ENCODE measurements around the gene TBL1XR1.
"Not testable (repeated sequence)": the region's sequence is repeated elsewhere in the genome, so short reads cannot be mapped to it uniquely, and the experiment has no call there.

TBL1XR1 gene

DNA sequence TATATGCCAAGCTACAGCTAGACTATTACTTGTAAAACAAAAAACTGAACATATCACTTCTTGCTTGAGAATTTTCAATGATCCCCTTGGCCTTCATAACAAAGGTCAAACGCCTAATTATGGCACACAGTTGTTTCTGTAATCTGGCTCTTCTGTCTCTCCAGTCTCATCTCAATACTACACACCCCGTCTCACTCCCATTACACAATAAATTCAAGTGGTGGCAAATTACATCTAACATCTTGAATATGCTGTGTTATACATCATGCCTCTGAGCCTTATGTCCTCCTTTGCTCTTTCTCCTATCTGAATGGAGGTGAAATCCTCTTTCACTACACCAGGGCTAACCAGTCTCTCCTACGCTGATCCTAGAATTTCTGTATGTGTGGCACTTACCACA lies 140.4 kb downstream of the TBL1XR1 start:
- DNase-seq, result no peak

DNA sequence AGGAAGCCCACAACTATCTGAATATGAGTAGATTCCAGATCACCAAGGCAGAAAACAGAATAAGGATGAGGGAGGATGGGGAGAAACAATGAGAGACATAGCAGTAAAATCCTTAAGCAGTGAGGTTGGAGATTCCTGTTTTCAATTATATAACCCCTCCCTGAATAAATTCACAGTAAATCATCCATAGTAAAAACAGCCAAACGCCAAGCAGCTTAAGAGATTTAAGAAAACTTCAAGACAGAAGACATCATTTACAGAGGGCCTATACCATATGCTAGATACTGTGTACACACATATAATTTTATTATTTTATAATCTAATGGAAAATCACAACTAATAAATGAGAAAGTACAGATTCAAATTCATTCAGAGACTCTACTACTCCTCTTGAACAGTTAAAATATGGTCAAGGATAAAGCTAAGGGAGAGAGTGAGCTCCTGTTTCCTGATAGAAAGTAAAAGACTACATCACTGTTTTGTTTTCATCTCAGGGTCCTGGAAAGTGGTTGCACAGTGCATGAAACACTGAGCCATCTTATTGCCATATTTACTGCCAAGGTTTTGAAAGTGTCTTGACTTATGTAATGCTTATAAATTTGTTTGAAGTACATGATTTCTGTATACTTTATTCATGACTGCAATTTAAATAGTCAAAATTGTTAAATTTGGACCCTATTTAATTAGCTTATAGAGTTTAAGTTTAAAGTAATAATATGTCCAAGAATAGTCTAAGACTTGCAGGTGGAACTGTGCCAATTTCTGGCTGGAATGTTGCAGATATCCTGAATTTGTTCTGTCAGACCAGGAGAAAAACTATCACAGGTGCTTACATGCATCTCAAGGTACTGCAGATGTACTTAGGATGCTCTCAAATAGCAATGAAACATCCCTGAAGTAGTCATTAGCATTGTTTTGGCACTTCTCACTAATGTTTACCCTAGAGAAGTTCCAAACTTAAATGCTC lies 141.4 kb downstream of the TBL1XR1 start:
- no peak for DNase-seq

DNA sequence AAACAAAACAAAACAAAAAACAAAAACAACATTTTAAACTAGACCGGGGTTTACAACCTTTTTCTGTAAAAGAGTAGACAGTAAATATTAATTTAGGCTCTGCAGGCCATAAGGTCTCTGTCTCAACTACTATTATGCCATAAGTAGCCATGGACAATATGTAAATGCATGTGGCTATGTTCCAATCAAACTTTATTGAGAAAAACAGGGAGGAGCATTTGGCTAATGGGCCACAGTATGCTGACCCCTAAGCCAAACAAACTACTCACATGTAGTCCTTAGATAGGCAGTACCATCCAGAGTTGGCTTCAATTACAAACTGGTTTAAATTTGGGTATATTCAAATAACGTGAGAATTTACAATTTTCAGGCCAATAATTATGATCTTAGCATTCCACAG lies 144.2 kb downstream of the TBL1XR1 start:
- DNase-seq, result no peak

DNA sequence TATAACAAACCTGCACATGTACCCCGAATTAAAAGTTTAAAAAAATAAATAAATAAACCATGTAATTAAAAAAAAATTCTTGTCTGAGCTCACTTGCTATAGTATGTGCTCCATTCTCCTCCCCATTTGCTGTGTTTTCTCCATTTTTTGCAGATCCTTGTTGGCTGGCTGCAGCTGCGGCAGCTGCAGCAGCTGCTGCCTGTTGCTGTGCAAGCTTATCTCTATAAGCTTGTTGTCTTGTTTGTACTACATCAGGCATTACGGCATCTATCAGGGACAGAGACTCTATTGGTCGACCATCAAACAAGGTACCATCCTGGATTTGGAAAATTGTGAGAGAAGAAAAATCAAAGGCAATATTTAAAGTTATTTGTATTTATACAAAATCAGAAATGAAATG lies 145.9 kb downstream of the TBL1XR1 start:
- DNase-seq, result peak; percentile 64

DNA sequence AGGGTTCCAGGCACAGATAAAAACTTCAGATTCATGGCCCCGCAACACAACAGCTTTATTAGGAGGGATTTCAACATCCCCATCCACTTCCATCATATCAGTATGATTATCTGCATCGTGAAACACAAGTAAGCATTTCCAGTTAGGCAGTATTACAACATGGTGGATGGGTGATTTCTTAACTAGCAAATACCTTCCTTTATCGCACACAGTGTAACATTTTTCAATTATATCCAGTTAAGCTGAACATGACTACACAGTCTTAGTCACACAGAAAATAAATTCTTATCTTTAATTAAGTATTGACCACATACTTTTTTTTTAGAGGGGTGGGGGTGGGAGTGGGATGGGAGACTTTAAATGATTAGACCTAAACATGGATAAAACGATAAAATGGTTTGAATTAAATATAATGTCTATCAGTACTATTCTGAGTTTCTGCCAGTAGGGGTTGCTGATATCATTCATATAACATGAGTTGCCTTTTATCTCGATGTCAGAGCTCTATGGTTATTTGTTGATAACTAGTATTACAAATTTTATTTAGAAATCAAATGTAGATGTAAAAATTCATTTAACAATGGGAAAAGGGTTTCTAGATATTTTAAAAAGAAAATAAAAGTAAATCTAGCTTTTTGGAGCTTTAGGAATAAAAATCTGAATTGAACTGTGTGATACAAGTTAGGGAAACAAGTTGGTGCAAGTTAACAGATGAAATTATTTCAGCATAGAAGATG lies 146.6 kb downstream of the TBL1XR1 start:
- DNase-seq, result peak; percentile 66

DNA sequence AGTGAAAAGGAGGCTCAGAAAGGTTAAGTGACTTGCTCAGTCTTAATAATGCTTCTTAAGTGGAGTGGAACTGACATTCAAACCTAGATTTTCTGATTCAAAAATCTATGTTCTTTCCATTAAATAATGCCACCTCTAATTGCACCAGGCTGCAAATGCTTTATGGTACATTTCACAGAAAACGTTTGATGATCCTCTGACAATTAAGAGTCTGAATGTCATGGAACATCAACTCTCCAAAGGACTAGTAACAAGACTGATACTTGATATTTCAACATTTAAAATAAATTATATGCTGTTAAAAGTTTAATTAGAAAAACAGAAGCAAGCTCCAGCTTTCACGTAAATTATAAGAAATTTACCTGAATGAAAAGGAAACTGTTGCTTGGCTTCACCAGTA lies 151.5 kb downstream of the TBL1XR1 start:
- DNase-seq, result no peak

DNA sequence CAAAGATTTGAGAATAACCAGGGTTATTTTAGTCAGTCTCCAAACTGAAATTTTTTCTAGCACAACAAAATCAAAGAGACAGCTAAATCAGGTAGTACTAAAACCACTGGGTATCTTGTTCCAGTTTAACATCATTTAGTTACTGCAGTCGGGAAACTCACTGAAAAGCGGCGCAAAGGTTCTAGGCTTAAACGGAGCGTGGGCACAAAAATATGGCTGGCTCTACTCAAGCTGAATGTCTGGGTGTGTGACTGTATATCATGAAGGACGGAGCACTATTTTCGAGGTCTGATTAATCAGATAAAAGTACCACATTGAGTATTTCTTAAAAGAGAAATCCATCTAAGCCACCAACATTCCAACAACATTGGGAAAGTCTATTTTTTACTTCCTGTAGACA lies 152.1 kb downstream of the TBL1XR1 start:
- DNase-seq, result no peak

DNA sequence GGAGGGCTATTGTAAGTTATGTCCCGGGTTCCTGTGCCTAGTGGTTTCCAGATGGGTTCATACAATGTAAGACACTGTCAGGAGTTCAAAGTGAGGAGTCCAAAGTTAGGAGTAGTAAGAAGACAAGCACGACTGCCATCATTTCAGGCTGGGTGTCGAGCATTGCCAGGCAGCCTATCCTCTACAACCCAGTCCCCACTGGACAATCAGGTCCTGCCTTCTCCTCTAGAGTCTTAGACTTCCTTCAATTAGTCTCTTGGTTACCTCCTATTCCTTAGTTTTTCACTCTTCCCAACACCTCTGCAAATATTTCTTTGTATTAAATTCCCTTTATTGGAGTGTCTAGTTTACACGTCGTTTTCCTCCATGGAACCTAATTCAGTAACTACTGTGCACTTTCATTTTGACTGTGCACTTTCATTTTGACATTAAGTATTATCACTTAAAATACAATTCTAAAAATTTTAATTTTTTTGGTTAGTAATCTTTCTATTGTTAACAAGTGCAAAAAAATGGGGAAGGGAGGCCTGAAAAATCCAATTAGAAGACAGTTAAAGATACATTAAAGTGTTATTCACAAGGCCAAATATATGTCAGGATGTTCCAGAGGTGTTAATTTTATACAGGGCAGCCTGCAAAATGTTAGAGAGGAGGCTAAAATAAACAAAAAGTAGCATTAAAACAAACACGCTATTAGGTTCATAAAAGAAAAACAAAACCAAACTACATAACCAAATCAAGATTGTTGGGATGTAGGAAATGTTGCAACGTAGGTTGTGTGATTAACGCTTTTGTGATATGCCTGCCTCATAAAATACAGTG lies 155.3 kb downstream of the TBL1XR1 start:
- DNase-seq, result no peak

DNA sequence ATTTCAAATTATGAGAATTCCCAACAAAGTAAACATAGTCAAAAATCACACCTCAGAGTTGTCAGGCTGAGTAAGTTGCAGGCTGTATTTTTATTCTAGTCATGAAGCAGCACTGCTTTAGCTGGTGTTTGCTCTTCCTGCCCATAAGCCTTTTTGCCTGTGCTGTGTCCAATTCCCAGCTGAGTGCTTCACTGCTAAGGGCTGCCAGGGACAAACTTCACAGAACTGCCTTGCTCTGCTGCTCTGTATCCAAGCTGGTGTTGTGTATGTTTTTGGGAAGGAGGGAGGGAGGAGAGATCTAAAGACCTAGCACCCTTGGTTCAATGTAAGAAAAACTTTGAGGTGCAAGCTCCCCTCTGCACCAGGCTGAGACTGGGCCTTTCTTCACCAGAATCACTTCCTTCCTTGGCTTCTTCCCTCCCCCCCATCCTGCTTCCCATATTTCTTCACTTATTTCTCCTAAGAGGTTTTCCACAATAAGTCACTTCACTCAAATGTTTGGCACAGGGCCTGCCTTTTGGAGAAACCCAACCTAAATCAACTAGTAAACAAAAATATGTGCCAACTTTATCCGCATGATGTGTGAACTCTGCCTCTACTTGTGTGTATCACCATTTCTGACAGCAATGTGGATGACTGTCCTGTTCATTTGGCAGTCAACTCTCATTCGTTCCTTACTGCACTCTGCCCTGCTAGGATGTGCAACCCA lies 156.1 kb downstream of the TBL1XR1 start:
- no peak for DNase-seq

DNA sequence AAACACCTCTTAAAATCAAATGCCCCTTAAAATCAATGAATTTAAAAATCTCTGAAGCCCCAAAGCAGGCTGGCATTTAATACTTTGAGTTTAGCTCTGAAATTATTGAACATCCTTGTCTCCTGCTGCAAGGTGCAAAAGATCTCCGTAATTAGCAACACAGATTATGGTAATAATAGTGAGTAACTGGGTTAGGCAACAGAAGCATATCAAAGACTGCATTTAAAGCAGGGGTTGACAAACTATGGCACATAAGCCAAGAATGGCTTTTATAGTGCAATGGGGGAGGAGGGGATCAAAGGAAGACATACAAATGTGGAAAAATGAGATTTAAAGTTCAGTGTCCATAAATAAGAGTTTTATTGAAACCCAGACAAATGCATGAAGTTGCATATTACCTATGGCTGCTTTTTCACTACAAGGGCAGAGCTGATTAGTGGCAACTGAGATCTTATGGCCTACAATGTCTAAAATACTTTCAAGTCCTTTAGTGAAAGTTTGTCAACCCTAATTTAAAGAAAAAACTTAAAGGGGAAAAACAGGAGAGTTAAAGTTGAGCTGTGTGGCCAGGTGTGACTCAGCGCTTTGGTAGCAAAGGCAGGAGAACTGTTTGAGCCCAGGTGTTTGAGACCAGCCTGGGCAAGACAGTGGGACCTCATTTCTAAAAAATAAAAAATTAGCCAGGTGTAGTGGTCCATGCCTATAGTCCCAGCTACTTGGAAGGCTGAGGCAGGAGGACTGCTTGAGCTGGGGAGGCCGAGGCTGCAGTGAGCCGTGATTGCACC lies 157.6 kb downstream of the TBL1XR1 start:
- DNase-seq, result no peak

DNA sequence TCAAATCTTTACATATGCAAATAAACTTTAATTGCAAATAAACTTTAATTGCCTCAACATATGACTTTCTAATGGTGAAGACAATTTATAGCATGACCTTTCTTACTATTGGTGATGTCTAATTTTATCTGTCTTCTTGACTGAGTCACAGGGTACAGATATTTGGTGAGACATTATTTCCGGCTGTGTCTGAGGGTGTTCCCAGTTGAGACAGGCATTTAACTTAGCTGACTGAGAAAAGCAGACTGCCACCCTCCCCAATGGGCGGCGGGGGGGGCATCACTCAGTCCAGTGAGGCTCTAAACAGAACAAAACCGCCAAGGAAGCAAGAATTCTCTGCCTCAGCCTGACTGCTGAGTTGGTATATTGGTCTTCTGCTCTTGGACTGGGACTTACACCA lies 160.0 kb downstream of the TBL1XR1 start:
- DNase-seq, result no peak

DNA sequence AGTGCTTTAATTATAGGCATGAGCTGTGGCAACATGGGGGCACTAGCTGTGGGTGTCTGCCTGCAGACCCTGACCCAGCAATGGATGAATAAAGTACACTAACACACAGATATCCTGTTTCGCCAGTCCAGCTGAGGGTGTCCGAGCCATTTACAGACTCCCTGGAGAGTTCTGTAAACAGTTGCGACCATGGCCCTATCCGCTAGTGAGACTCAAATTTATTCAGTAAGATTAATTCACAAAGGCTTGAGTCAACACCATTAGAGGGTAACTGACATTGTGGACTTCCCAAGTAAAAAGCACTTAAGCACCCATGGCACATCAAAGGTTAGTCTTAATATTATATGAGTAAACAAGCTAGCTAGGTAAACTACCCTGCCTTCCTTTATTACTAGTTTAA lies 161.6 kb downstream of the TBL1XR1 start:
- no peak for DNase-seq

DNA sequence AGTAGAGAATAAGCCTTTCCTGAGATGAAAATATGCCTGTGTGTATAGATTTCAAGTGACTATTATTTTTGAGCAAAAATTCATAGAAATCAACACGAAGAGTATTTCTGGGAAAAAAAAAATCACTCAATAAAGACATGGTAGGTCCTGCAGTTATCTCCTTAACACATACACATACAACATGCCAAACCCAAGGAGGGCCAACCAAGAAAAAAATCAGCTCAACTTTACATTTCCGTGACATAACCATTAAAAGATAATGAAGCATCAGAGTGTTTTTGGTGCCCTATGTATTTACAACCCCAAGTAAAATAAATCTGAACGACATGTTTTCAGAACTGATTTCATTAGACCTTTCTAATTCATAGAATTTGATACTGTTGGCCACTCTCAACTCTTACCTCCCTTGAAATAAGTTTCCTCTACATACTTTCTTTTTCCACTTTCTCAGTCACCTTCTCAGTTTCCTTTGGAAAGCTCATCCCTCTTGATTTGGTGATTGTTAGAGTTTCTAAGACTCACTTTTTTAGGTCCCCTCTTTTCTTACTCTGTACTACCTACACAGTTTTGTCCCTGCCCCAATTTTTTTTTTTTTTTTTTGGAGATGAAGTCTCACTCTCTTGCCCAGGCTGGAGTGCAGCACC lies 162.3 kb downstream of the TBL1XR1 start:
- DNase-seq, result no peak

DNA sequence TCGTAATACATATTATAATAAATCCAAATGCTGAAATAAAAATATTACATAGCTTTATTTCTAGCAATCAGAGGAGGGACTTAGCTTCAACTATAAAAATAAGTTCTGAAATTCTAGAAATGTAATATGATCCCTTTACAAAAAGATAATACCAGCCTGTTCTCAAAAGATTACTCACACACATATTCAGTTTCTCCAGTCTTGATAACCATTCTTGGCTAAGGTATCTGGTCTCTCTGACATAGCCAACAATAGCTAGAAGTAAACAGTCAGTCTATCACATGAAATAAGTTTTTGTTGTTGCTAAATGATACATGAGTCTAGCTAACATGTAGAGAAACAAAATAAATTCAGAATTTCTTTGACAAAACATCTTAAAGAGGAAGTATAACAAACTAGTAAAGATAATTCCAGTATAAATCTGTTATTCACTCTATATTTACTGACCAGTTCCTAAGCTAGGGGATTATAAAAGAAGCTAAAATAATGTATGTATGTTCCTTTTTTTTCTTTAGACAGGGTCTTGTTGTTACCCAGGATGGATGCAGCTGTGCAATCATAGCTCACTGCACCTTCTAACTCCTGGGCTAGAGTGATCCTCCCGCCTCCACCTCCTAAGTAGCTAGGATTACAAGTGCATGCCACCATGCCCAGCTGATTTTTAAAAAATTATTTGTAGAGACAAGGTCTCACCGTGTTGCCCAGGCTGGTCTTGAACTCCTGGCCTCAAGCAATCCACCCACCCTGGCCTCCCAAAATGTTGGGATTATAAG lies 170.6 kb downstream of the TBL1XR1 start:
- no peak for DNase-seq

DNA sequence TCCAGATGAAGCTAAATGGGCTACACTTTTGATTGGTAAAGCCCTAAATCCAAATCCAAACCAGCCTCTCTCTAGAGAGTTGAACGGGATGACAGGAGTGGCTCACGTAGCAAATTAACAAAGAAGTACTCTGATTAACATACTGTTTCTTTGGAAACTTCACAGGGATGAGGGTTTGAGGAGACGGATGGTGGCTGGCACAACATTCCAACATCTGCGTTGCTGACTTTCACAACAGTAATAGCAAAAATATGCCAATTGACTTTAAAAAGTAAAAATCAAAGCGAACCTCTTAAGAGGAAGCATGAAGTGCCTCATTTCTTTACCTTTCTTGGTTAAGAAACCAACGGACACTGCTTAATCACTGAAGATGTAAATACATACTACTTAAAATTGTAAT lies 181.4 kb downstream of the TBL1XR1 start:
- DNase-seq, result no peak

DNA sequence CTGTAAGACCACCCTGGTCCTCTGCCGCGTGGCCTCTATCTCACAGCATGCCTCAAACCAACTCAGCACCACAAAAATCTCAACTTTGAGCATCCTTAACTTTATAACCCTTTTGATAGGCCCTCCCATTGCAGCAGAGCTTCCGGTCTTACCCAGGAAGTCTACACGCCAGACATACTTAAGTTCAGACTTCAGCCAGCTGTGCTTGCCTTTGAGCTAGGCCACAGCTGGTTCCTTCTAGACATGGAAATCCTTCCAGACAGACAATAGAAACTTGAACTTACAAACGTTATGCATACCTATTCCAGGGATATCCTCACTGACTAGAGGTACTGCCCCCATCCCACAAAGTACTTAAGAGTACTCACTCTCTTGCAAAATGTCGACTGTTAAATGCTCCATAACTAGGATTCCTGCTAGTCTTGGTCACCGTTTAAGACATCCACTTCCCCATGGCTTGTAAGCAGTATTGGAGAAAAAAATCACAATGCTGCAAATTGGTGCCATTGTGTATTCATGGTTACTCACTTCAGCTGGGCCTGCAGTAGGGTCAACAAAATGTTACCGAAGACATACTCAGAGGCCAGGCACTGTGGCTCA lies 183.5 kb downstream of the TBL1XR1 start:
- no peak for DNase-seq

DNA sequence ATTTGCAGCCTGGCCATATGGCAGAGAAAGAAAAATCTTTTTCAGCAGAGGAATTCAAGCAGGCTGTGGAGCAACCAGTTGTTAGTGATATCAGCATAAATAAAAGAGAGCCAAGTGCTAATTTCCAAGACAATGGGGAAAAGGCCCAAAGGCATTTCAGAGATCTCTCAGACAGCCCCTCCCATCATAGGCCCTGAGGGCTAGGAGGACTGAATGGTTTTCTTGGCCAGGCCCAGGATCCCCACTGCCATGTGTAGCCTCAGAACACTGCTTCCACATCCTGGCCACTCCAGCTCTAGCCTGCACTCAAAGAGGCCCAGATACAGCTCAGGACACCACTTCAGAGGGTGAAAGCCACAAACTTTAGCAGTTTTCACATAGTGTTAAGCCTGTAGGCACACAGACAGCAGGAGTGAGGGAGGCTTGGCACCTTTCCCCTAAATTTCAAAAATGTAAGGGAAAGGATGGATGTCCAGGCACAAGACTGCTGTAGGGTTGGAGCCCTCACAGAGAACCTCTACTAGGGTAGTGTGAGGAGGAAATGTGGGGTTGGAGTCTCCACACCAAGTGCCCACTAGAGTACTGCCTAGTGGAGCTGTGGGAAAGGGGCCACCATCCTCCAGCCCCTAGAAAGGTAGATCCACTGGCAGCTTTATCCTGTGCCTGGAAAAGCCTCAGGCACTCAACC lies 191.4 kb downstream of the TBL1XR1 start:
- no peak for DNase-seq

DNA sequence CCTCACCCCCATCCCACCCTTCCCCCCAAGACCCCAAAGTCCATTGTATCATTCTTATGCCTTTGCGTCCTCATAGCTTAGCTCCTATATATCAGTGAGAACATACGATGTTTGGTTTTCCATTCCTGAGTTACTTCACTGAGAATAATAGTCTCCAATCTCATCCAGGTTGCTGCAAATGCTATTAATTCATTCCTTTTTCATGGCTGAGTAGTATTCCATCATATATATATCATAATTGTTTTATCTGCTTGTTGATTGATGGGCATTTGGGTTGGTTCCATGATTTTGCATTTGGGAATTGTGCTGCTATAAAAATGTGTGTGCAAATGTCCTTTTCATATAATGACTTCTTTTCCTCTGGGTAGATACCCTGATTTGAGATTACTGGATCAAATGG lies 197.1 kb downstream of the TBL1XR1 start:
- not testable (repeated sequence) for DNase-seq

DNA sequence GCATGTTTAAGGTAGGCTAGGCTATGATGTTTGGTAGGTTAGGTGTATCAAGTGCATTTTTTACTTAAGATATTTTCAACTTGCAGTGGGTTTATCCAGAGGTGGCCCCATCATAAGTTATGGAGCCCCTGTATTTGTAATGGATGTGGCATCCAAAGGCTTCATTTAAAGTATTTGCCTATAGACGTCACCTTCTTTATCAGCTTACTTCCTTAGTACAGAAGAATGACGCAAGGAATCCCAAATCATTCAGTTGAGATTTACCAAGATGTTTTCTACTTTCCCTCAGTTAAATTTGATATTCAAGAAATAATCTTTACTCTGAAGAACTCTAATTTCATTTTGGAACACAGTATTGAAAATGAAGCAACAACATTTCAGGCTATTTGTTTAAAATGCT lies 201.3 kb downstream of the TBL1XR1 start:
- DNase-seq, result no peak

Data from NCI-H1105 (cell line).